Lung (tissue), 12 donors: ENCODE data around the gene NCSTN. TPM values are rescaled to one million over a fixed set of nuclear protein-coding genes. Genes with fewer than 3 reads are reported as not detected.

Source experiments
- ATAC-seq: fragments of 200-7000 bp; cut with Tn5 transposase; one replicate; pipeline ENCODE4 v1.9.1; 2020; ENCODE audit warnings: moderate number of reproducible peaks; ENCODE audit not compliant: insufficient read depth, low FRiP score
- DNase-seq, 3 donors: peaks; one replicate each; pipeline ENCODE4 v3.0.0-alpha.2; 2013 to 2017
- H3K27ac ChIP-seq, 2 donors: one replicate each; pipeline ENCODE4 v1.5.1; 2013; ENCODE audit warnings: mild to moderate bottlenecking in 2 of 2, moderate library complexity in 2 of 2, control low read depth in 1 of 2, inconsistent platforms in 1 of 2, low read depth in 1 of 2, low read length in 1 of 2
- H3K27me3 ChIP-seq, 3 donors: one replicate each; pipeline ENCODE4 v1.5.1; 2013; ENCODE audit warnings: low read length in 2 of 3; ENCODE audit not compliant: control insufficient read depth in 3 of 3, insufficient read depth in 3 of 3
- H3K36me3 ChIP-seq, 4 donors: one replicate each; pipeline ENCODE4 v1.5.1; 2013; ENCODE audit warnings: low read length in 4 of 4, mild to moderate bottlenecking in 1 of 4, moderate library complexity in 1 of 4; ENCODE audit not compliant: control insufficient read depth in 4 of 4, insufficient read depth in 4 of 4
- H3K4me1 ChIP-seq, 5 donors: one replicate each; pipeline ENCODE4 v1.5.1; 2013; ENCODE audit warnings: low read length in 5 of 5, mild to moderate bottlenecking in 2 of 5, moderate library complexity in 1 of 5; ENCODE audit not compliant: control insufficient read depth in 5 of 5, insufficient read depth in 5 of 5
- H3K4me3 ChIP-seq: one replicate; pipeline ENCODE4 v1.5.1; 2013; ENCODE audit warnings: mild to moderate bottlenecking, control low read depth, moderate library complexity
- H3K9ac ChIP-seq, 2 donors: one replicate each; pipeline ENCODE4 v1.5.1; 2013; ENCODE audit warnings: low read length in 2 of 2, control low read depth in 1 of 2; ENCODE audit not compliant: insufficient read depth in 1 of 2
- H3K9me3 ChIP-seq, 4 donors: one replicate each; pipeline ENCODE4 v1.5.1; 2013; ENCODE audit warnings: low read length in 3 of 4, mild to moderate bottlenecking in 1 of 4, moderate library complexity in 1 of 4; ENCODE audit not compliant: control insufficient read depth in 4 of 4, insufficient read depth in 3 of 4
- WGBS, 2 donors: extraction: QIAGEN DNeasy Blood & Tissue Kit; methylation state at CpG; one replicate each; pipeline ENCODE4 v1.1.7; 2013; 5-methylcytosine and 5-hydroxymethylcytosine counted together
- polyA plus RNA-seq, 2 donors: library from polyadenylated mRNA; stranded (reverse); fragments of 200-250 nt; gene quantifications; one replicate each; pipeline ENCODE4 v1.2.1, GENCODE V29; 2013
- total RNA-seq, 2 donors: library from RNA; depleted of rRNA in 1 of 2; stranded (reverse); fragments of >200 nt in 1 of 2; gene quantifications; one replicate each; pipeline ENCODE4 v1.2.1, GENCODE V29; 2014 to 2021
- TF ChIP-seq, protein P1 (sequence below): IDR thresholded peaks from 2 replicates; pipeline ENCODE4 v1.5.1; 2012; ENCODE audit warnings: mild to moderate bottlenecking; ENCODE audit errors: control extremely low read depth, extremely low read depth
- donor health status: control.
- donor health status: control.
- donor health status: Bipolar disorder and iron deficiency.
- donor health status: healthy.
- donor health status: DM: yes; HTN: yes; CAD: no.

NCSTN gene
- total and polyA plus RNA-seq, 4 donors: 46.5 to 85.9 (median 77.8) TPM

DNA sequence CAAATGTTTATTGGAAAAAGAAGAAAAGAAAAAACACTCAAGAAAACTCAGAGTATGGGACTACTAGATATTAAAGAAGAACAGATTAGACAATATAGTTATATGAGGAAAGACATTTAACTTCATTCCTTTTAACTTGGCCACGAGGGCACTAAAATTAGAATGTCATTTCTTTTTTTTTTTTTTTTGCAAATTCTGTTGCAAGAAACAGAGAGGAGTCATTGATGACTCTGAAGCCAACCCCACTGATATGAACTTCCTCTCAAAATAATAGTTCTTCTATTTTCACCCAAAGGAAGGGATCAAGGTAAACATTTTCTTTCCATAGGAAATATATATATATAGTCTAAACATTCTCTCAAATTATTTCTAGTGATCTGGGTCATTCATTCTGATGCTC, 33.6 kb upstream of the NCSTN start:
- Histone ChIP-seq H3K9me3 (no peaks in the 10 kb centered on the region), H3K4me3 (no peak overlapping the region), H3K36me3 (peaks cover 41 to 68% (median 60%) of the 10 kb centered on the region in 4 donors), H3K27me3 (no peaks in the 10 kb centered on the region), H3K4me1 (no peaks in the 10 kb centered on the region), H3K27ac (no peak overlapping the region), H3K9ac (no peak overlapping the region)
- ATAC-seq (no peak), DNase-seq (no peak)
- 43 to 52% methylated on average over 1 of the region's 1 CpG for WGBS, 2 donors
- TF ChIP-seq, protein P1, sequence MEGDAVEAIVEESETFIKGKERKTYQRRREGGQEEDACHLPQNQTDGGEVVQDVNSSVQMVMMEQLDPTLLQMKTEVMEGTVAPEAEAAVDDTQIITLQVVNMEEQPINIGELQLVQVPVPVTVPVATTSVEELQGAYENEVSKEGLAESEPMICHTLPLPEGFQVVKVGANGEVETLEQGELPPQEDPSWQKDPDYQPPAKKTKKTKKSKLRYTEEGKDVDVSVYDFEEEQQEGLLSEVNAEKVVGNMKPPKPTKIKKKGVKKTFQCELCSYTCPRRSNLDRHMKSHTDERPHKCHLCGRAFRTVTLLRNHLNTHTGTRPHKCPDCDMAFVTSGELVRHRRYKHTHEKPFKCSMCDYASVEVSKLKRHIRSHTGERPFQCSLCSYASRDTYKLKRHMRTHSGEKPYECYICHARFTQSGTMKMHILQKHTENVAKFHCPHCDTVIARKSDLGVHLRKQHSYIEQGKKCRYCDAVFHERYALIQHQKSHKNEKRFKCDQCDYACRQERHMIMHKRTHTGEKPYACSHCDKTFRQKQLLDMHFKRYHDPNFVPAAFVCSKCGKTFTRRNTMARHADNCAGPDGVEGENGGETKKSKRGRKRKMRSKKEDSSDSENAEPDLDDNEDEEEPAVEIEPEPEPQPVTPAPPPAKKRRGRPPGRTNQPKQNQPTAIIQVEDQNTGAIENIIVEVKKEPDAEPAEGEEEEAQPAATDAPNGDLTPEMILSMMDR: no peak

- H3K4me3 ChIP-seq: no peak overlapping the region
- peaks cover 36 to 60% (median 55%) of the 10 kb centered on the region in 4 donors for H3K36me3 ChIP-seq
Observed at GRCh38 chr1:160315359-160315758, 27.8 kb upstream of the NCSTN start.

GRCh38 chr1:160322831-160323230, 20.4 kb upstream of the NCSTN start:
- Histone ChIP-seq H3K9ac (no peak overlapping the region), H3K4me1 (no peaks in the 10 kb centered on the region), H3K27ac (no peak overlapping the region), H3K27me3 (no peaks in the 10 kb centered on the region), H3K9me3 (no peaks in the 10 kb centered on the region), H3K36me3 (peaks cover 15 to 51% (median 35%) of the 10 kb centered on the region in 4 donors), H3K4me3 (no peak overlapping the region)
- ATAC-seq (no peak), DNase-seq (no peak)
- WGBS, 2 donors: 94 to 99% methylated on average over 6 of the region's 6 CpGs
- TF ChIP-seq, protein P1: no peak

More at GRCh38 chr1:160315359-160315758, 27.8 kb upstream of the NCSTN start:
- WGBS, 2 donors: 89 to 90% methylated on average over 2 of the region's 2 CpGs
- no peak for DNase-seq
- Histone ChIP-seq H3K27ac (no peak overlapping the region), H3K27me3 (no peaks in the 10 kb centered on the region), H3K4me1 (no peaks in the 10 kb centered on the region), H3K9ac (no peak overlapping the region), H3K9me3 (peaks cover 0 to 4% (median 2%) of the 10 kb centered on the region in 4 donors)
- no peak for ATAC-seq
- TF ChIP-seq, protein P1: no peak

- Histone ChIP-seq H3K27me3 (no peaks in the 10 kb centered on the region), H3K9ac (no peak overlapping the region), H3K4me3 (no peak overlapping the region), H3K36me3 (peaks cover 25 to 57% (median 45%) of the 10 kb centered on the region in 4 donors), H3K9me3 (no peaks in the 10 kb centered on the region), H3K4me1 (no peaks in the 10 kb centered on the region), H3K27ac (no peak overlapping the region)
- TF ChIP-seq, protein P1: no peak
- DNase-seq (no peak), ATAC-seq (no peak)
- WGBS, 2 donors: 86 to 92% methylated on average over 4 of the region's 4 CpGs
Observed at GRCh38 chr1:160325252-160325651, 17.9 kb upstream of the NCSTN start.
